ENCODE data around the gene SPSB3. TPM values are rescaled to one million over a fixed set of nuclear protein-coding genes. Genes with fewer than 3 reads are reported as not detected.

Gene SPSB3
- total and polyA plus RNA-seq, 2 of the 4 experiments (the other 2 are of a cell fraction): 9.1 to 30.8 TPM

DNA sequence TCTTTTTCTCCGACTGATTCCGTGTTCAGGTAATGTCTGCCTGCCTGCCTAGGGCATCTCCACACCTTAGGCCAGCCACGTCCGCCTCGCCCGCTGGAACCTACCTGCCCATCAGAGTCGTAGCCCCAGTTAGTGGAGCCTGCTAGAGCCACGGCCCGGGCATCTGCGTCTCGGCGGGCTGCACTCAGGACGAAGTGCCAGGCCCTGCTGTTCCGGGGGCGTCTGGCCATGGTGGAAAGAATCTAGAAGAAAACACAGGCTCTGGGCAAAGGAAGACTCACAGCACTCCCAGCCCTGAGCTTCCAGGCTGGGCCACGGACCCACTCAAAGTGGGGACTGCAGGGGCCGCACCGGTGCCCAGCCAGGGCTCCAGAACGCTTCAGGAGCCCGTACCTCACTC, 1.1 kb downstream of the SPSB3 start:
- CTCF ChIA-PET: no interaction called here

More for the DNA sequence above, 1.1 kb downstream of the SPSB3 start:
- no peak overlapping the region for H2BK5ac ChIP-seq (ENCODE audit: low read depth, low read length, poor library complexity, severe bottlenecking)
- dilution Hi-C loops (cut with HindIII; ENCODE audit: low sequenced_read_pairs, unreplicated experiment): no loop called here
- 0 out of 2 replicates have a peak overlapping the region, but pooled peaks have one; percentile 66 for H3K9ac ChIP-seq (ENCODE audit: low read depth, low read length)
- H4K20me1 ChIP-seq (ENCODE audit: insufficient read depth, low read length): peaks cover 34% of the 10 kb centered on the region
- peaks cover 17 to 63% of the 10 kb centered on the region in 2 experiments for H3K79me1 ChIP-seq (ENCODE audit: low read depth in 1 of 2, low read length in 2 of 2)
- no peak overlapping the region for H4K91ac ChIP-seq (ENCODE audit: insufficient read depth, low read depth, low read length)
- WGBS, 2 experiments (ENCODE audit: extremely low coverage in 2 of 2, insufficient read length in 1 of 2): 76% methylated on average over 12 of the region's 20 CpGs; no CpG with 5 or more reads in 1 of the 2 experiments
- peak overlapping the region; percentile 0 for H2AFZ ChIP-seq (replicated peaks; ENCODE audit: low read length, poor library complexity)
- H3K4me1 ChIP-seq (ENCODE audit: control insufficient read depth, insufficient read depth, low read length): peaks cover 3% of the 10 kb centered on the region; the same call in 1 of the 2 replicates
- no peak overlapping the region for H3K56ac ChIP-seq (ENCODE audit: extremely low read depth, insufficient read depth, low read length)
- H3K36me3 ChIP-seq (ENCODE audit: control insufficient read depth, insufficient read depth, low read length): peaks cover 34% of the 10 kb centered on the region
- no peak overlapping the region for H3K18ac ChIP-seq (ENCODE audit: low read depth, low read length)
- H2BK20ac ChIP-seq (ENCODE audit: low read depth, low read length): no peak overlapping the region
- H4K8ac ChIP-seq (ENCODE audit: low read depth in 2 of 2, low read length in 2 of 2): no peak overlapping the region
- no peak overlapping the region for H2AK5ac ChIP-seq (ENCODE audit: low read depth, low read length)
- peak overlapping the region; percentile 79 for H3K4me3 ChIP-seq (ENCODE audit: insufficient read depth, low read depth, low read length)
- H3K9me1 ChIP-seq (ENCODE audit: insufficient read depth, low read length): peaks cover 7% of the 10 kb centered on the region; the same call in 1 of the 2 replicates
- no peak overlapping the region for H3K14ac ChIP-seq (replicated peaks; ENCODE audit: low read depth, low read length)
- no peak overlapping the region for H2BK15ac ChIP-seq (ENCODE audit: low read depth, low read length)
- in situ Hi-C loops (cut with MboI; ENCODE audit: low sequenced_read_pairs): no loop called here
- no peak for DNase-seq
- H3K9me3 ChIP-seq (ENCODE audit: control insufficient read depth, insufficient read depth, low read length): no peaks in the 10 kb centered on the region
- H2AK9ac ChIP-seq (replicated peaks; ENCODE audit: low read depth, low read length, poor library complexity): peak overlapping the region; percentile 7
- TF ChIP-seq POLR2A (IDR thresholded peaks at IDR 0.05; ENCODE audit: low read depth, low read length) (no peak), FOS (IDR thresholded peaks at IDR 0.05; ENCODE audit: low read depth, low read length) (no peak), NFE2L2 (IDR thresholded peaks at IDR 0.05; ENCODE audit: low read depth, low read length) (no peak), CEBPB (IDR thresholded peaks at IDR 0.05; ENCODE audit: low read depth, low read length) (no peak), BHLHE40 (IDR thresholded peaks at IDR 0.05; ENCODE audit: low read depth, low read length) (no peak), SMC3 (IDR thresholded peaks at IDR 0.05; ENCODE audit: low read depth, low read length) (no peak), RFX5 (IDR thresholded peaks at IDR 0.05; ENCODE audit: low read depth, low read length) (no peak)
- TF ChIP-seq, protein P1, sequence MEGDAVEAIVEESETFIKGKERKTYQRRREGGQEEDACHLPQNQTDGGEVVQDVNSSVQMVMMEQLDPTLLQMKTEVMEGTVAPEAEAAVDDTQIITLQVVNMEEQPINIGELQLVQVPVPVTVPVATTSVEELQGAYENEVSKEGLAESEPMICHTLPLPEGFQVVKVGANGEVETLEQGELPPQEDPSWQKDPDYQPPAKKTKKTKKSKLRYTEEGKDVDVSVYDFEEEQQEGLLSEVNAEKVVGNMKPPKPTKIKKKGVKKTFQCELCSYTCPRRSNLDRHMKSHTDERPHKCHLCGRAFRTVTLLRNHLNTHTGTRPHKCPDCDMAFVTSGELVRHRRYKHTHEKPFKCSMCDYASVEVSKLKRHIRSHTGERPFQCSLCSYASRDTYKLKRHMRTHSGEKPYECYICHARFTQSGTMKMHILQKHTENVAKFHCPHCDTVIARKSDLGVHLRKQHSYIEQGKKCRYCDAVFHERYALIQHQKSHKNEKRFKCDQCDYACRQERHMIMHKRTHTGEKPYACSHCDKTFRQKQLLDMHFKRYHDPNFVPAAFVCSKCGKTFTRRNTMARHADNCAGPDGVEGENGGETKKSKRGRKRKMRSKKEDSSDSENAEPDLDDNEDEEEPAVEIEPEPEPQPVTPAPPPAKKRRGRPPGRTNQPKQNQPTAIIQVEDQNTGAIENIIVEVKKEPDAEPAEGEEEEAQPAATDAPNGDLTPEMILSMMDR (conservative IDR thresholded peaks at IDR 0.05; ENCODE audit: low read depth, low read length): no peak
- TF ChIP-seq, protein P2, sequence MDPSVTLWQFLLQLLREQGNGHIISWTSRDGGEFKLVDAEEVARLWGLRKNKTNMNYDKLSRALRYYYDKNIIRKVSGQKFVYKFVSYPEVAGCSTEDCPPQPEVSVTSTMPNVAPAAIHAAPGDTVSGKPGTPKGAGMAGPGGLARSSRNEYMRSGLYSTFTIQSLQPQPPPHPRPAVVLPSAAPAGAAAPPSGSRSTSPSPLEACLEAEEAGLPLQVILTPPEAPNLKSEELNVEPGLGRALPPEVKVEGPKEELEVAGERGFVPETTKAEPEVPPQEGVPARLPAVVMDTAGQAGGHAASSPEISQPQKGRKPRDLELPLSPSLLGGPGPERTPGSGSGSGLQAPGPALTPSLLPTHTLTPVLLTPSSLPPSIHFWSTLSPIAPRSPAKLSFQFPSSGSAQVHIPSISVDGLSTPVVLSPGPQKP (IDR thresholded peaks at IDR 0.05; ENCODE audit: borderline replicate concordance, low read depth, low read length): no peak
- POLR2A ChIA-PET (ENCODE audit: unreplicated experiment): no interaction called here
- H3K27me3 ChIP-seq (ENCODE audit: control insufficient read depth, insufficient read depth, low read length): no peaks in the 10 kb centered on the region
- no peak overlapping the region; the same call in 1 of the 2 replicates for H3K27ac ChIP-seq (ENCODE audit: insufficient read depth, low read length)
- no TSS peak for BruUV-seq (replicated peaks)
- intact Hi-C loops (cut with micrococcal nuclease): loop anchor here (5.0 kb wide), 1 partner anchor 46 kb away; the partner anchor contains the start of genes FAHD1 and HAGH
- peak overlapping the region; percentile 75 for H3K4me2 ChIP-seq (ENCODE audit: low read depth, low read length)
- H3K4ac ChIP-seq (ENCODE audit: low read depth, low read length): no peak overlapping the region
- no peak overlapping the region for H3K23ac ChIP-seq (ENCODE audit: low read depth, low read length)
- no peak for ATAC-seq (ENCODE audit: low read depth)
- no peak overlapping the region for H4K5ac ChIP-seq (ENCODE audit: low read depth, low read length)
- H2BK120ac ChIP-seq (ENCODE audit: low read depth, low read length): no peak overlapping the region

All from IMR-90 (cell line).